Fibroblast of pulmonary artery (primary cell): ENCODE results near the gene FBXO7.

ENCODE experiments used
- DNase-seq: peaks from one replicate; pipeline ENCODE4 v3.0.0-alpha.2; 2010; ENCODE audit warnings: low read depth
- H3K4me3 ChIP-seq: replicated peaks from 2 replicates; pipeline ENCODE4 v1.5.1; 2011; ENCODE audit warnings: low read depth, mild to moderate bottlenecking, control low read depth, low read length, moderate library complexity
- TF ChIP-seq, protein P1 (sequence below): IDR thresholded peaks from 2 replicates; pipeline ENCODE4 v1.5.1; 2011; ENCODE audit warnings: mild to moderate bottlenecking, control low read depth, low read length, inconsistent platforms; ENCODE audit errors: missing control alignments

The FBXO7 gene

DNA sequence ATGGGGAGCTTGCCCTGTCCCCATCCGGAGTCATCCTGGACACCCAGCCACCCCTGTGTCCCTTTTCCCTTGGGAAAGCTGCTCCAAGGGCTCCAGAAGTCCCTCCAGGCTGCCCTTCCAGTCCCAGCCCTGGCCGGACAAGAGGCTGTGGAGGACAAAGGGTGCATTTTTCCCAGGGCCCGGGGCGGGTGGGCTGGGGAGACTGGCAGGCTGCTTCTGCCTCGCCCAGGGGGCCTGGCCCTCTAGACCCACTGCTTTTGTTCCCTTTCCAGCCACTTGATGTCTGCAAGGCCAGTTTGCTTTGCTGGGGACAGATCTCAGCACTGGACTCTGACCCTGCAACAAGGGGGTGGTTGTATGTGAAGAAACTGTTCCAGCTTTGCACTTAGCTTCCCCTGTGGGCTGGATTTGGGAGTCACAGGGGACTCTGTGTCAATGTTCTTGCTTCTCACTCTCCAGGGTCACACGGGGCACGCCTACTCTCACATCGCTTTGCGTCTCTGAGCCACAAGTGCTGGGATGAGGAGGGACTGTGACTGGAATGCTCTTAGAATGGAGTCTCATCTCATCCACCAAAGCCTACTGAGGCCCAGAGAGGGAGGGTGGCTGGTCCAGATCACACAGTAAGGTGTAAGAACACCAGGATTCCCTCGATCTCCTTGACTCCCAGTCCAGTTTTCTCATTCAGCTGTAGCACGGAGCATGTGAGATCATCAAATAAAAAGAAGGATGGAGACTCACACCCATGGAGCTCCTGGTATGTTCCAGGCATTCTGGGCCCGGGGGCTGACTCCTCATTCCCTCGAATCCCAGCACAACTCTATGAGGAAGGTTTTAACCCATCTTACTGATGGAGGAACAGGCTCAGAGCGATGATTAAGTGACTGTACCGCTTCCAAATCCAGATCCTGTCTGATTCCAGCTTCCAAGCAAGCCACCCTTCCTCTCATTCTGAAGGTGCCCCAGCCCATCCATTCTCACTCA is 59.9 kb downstream of the FBXO7 start:
- H3K4me3 ChIP-seq: no peak overlapping the region
- no peak for DNase-seq
- TF ChIP-seq, protein P1, sequence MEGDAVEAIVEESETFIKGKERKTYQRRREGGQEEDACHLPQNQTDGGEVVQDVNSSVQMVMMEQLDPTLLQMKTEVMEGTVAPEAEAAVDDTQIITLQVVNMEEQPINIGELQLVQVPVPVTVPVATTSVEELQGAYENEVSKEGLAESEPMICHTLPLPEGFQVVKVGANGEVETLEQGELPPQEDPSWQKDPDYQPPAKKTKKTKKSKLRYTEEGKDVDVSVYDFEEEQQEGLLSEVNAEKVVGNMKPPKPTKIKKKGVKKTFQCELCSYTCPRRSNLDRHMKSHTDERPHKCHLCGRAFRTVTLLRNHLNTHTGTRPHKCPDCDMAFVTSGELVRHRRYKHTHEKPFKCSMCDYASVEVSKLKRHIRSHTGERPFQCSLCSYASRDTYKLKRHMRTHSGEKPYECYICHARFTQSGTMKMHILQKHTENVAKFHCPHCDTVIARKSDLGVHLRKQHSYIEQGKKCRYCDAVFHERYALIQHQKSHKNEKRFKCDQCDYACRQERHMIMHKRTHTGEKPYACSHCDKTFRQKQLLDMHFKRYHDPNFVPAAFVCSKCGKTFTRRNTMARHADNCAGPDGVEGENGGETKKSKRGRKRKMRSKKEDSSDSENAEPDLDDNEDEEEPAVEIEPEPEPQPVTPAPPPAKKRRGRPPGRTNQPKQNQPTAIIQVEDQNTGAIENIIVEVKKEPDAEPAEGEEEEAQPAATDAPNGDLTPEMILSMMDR: no peak

DNA sequence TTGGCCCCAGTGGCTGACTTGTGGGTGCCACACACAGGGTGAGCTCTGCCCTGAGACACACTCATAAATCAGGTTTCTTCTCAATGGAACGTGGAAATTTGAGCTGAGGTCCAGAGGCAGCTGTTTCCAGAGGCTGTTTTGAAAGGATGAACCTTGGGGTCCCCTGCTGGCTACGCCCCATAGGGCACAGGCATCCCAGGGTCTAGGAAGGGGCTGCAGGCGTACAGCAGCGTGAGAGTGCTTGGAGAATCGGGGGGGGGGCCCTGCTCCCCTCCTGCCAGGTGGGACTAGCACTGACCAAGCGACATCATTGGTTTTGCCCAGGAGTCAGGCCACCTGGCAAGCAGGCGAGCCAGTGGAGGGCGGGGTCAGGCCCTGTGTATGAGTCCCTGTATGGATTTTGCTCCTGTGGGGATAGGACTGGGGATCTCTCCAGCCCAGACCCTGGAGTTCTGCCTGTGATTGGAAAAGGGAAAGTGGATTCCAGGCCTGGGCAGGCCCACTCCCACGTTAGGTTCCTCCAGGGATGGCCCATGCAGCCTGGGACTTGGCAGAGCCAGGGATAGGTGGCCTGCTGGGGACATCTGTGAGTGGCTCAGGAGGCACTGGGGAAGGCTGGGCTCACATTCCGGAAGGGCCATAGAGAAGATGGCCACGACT is 61.0 kb downstream of the FBXO7 start:
- DNase-seq: no peak
- no peak overlapping the region for H3K4me3 ChIP-seq
- TF ChIP-seq, protein P1: no peak

DNA sequence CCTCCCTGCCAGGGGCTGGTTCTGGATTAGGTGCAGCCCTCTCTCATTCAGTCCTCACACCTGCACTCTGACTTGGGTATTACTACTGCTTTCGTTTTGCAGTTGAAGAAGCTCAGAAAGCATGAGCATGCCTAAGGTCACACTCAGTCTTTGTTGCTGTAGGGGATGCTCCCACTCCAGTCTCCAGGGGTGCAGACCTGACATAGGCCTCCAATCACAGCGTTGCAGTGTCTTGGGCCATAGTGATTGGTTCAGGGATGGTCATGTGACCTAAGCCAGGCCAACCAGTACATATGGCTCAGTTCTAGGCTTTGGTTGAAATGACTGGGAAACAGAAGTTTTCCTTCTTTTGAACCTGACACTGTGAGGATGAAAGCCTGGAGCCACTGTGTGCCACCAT is 61.7 kb downstream of the FBXO7 start:
- TF ChIP-seq, protein P1: no peak
- no peak overlapping the region for H3K4me3 ChIP-seq
- no peak for DNase-seq

DNA sequence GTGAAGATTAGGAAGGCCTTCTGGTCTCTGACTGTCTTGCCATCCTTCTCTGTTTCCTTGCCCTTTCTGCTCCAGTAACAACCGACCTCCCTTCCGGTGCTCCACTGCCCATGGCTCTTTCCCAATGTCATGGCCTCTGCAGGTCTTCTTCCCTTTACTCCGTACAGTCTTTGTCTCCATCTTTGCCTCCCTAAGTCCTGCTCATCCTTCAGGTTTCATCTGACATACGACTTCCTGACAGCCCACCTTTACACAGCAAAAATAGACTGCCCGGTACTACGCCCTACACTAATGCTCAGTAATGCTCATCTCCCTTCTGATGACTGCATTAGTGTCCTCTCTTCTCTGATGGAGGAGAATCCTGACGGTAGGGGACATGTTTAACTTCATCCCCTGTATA is 63.9 kb downstream of the FBXO7 start:
- TF ChIP-seq, protein P1: no peak
- no peak overlapping the region for H3K4me3 ChIP-seq
- no peak for DNase-seq

DNA sequence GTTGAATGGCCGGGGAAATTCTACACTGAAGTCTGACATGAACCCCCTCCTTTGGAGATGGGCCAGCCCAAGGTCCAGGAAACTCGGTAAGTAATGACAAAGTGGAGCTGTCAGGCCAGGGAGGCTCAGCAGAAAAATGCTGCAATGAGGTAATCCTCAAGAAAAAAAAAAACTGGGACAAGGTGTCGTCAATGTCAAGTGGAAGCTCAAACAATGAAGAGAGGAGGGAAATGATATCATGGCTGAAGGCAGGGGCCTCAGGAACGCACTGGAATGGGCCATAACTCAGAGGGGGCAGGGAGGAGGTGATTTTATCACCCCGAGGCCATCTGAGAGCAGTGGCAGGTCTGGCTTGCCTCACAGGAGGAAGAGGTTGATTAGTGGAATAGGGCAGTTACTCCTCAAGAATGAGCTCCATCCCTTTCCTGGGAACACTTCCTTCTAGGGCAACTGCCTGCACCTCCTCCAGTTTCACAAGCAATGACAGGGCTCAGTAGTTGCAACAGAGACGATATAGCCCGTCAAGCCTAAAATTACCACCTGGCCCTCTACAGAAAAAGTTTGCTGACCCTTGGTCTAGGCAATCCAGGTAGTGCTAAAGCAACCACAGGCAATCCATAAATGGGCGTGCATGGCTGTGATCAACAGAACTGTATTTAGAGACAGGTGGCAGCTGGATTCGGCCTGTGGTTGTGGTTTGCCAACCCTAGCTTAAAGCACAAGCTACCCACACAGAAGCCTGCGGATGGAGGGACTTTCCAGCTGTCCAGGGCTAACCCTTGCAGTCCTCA is 65.2 kb downstream of the FBXO7 start:
- TF ChIP-seq, protein P1: no peak
- DNase-seq: no peak
- H3K4me3 ChIP-seq: no peak overlapping the region

DNA sequence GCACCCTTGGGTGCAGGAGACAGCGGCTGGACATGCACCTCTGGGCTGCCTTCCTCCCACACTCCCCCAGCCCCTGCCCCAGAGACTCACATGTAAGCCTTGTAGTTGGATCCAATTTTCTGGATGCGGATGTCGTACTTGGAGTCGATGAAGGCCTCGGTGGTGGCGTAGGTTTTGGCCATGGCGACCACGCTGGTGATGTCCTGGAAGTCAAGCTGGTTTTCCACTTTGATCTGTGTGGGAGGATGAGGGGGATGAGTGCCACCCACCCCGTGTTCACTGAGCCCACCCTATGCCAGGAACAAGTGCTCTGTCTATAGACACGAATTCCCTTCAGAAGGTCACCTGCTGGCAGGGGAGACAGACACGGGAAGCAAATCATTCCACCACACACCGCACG is 66.9 kb downstream of the FBXO7 start:
- TF ChIP-seq, protein P1: no peak
- H3K4me3 ChIP-seq: no peak overlapping the region
- DNase-seq: no peak
